ENCODE data around the gene SHROOM2.

GRCh38 chrX:9952300-9952699 lies 166.1 kb downstream of the SHROOM2 start:
- TF ChIP-seq POLR2AphosphoS5 (IDR thresholded peaks at IDR 0.05; ENCODE audit: low read depth, low read length), result no peak
- no peak for TF ChIP-seq POLR2A (IDR thresholded peaks at IDR 0.05; ENCODE audit: low read depth, low read length)
